ENCODE results near the gene SERGEF.
"Not testable (repeated sequence)": the region's sequence is repeated elsewhere in the genome, so short reads cannot be mapped to it uniquely, and the experiment has no call there.

SERGEF gene

GRCh38 chr11:17873586-17873985 is 139.3 kb downstream of the SERGEF start:
- Histone ChIP-seq H3K79me2 (ENCODE audit: insufficient read depth, low read length) (no peaks in the 10 kb centered on the region), H3K9me2 (replicated peaks; ENCODE audit: insufficient read depth, low read length) (no peaks in the 10 kb centered on the region), H3F3A (ENCODE audit: insufficient read depth) (no peaks in the 10 kb centered on the region), H2AFZ (ENCODE audit: low read depth, low read length, severe bottlenecking) (no peak overlapping the region), H4K20me1 (ENCODE audit: low read depth, low read length) (no peaks in the 10 kb centered on the region), H3K36me3 (ENCODE audit: low read length) (peaks cover 4% of the 10 kb centered on the region; the same call in 1 of the 2 replicates), H3K4me2 (ENCODE audit: low read depth, low read length, poor library complexity, severe bottlenecking) (no peak overlapping the region), H3K9ac (ENCODE audit: low read length) (no peak overlapping the region), H3K9me3 (ENCODE audit: insufficient read depth, low read length) (no peaks in the 10 kb centered on the region), H3K27me3 (ENCODE audit: low read length) (no peaks in the 10 kb centered on the region), H3K27ac (ENCODE audit: low read depth, low read length) (no peak overlapping the region), H3K4me3 (ENCODE audit: insufficient read depth, low read length, poor library complexity, severe bottlenecking) (no peak overlapping the region)
- TF ChIP-seq CTCF (IDR thresholded peaks at IDR 0.05; ENCODE audit: insufficient read depth, low read length, poor library complexity, severe bottlenecking) (no peak), EZH2phosphoT487 (conservative IDR thresholded peaks at IDR 0.05; ENCODE audit: low read length) (no peak)

- not testable (repeated sequence) for H3K9me2 ChIP-seq (replicated peaks; ENCODE audit: insufficient read depth, low read length); H3K79me2 ChIP-seq (ENCODE audit: insufficient read depth, low read length); H2AFZ ChIP-seq (ENCODE audit: low read depth, low read length, severe bottlenecking); H3K4me2 ChIP-seq (ENCODE audit: low read depth, low read length, poor library complexity, severe bottlenecking); H3K27me3 ChIP-seq (ENCODE audit: low read length); H3K4me3 ChIP-seq (ENCODE audit: insufficient read depth, low read length, poor library complexity, severe bottlenecking); H3K36me3 ChIP-seq (ENCODE audit: low read length); H3F3A ChIP-seq (ENCODE audit: insufficient read depth); H3K9ac ChIP-seq (ENCODE audit: low read length); H3K9me3 ChIP-seq (ENCODE audit: insufficient read depth, low read length); H4K20me1 ChIP-seq (ENCODE audit: low read depth, low read length); H3K27ac ChIP-seq (ENCODE audit: low read depth, low read length)
Measured at GRCh38 chr11:17868398-17868797, 144.4 kb downstream of the SERGEF start.

- Histone ChIP-seq H3K79me2 (ENCODE audit: insufficient read depth, low read length) (no peaks in the 10 kb centered on the region), H4K20me1 (ENCODE audit: low read depth, low read length) (no peaks in the 10 kb centered on the region), H2AFZ (ENCODE audit: low read depth, low read length, severe bottlenecking) (no peak overlapping the region), H3K27me3 (ENCODE audit: low read length) (no peaks in the 10 kb centered on the region), H3K36me3 (ENCODE audit: low read length) (peaks cover 4% of the 10 kb centered on the region; the same call in 1 of the 2 replicates), H3F3A (ENCODE audit: insufficient read depth) (no peaks in the 10 kb centered on the region), H3K27ac (ENCODE audit: low read depth, low read length) (no peak overlapping the region), H3K9me2 (replicated peaks; ENCODE audit: insufficient read depth, low read length) (no peaks in the 10 kb centered on the region), H3K9me3 (ENCODE audit: insufficient read depth, low read length) (no peaks in the 10 kb centered on the region), H3K4me3 (ENCODE audit: insufficient read depth, low read length, poor library complexity, severe bottlenecking) (no peak overlapping the region), H3K4me2 (ENCODE audit: low read depth, low read length, poor library complexity, severe bottlenecking) (no peak overlapping the region), H3K9ac (ENCODE audit: low read length) (no peak overlapping the region)
- TF ChIP-seq CTCF (IDR thresholded peaks at IDR 0.05; ENCODE audit: insufficient read depth, low read length, poor library complexity, severe bottlenecking): no peak
- TF ChIP-seq EZH2phosphoT487 (conservative IDR thresholded peaks at IDR 0.05; ENCODE audit: low read length): no peak
Measured at GRCh38 chr11:17867341-17867740, 145.5 kb downstream of the SERGEF start.

- H4K20me1 ChIP-seq (ENCODE audit: low read depth, low read length): no peaks in the 10 kb centered on the region
- no peaks in the 10 kb centered on the region for H3K9me3 ChIP-seq (ENCODE audit: insufficient read depth, low read length)
- no peaks in the 10 kb centered on the region for H3K9me2 ChIP-seq (replicated peaks; ENCODE audit: insufficient read depth, low read length)
- no peak overlapping the region for H3K4me2 ChIP-seq (ENCODE audit: low read depth, low read length, poor library complexity, severe bottlenecking)
- H3F3A ChIP-seq (ENCODE audit: insufficient read depth): no peaks in the 10 kb centered on the region
- H3K27ac ChIP-seq (ENCODE audit: low read depth, low read length): no peak overlapping the region
- no peak overlapping the region for H3K4me3 ChIP-seq (ENCODE audit: insufficient read depth, low read length, poor library complexity, severe bottlenecking)
- no peak overlapping the region for H3K9ac ChIP-seq (ENCODE audit: low read length)
- no peaks in the 10 kb centered on the region for H3K27me3 ChIP-seq (ENCODE audit: low read length)
- H3K36me3 ChIP-seq (ENCODE audit: low read length): no peaks in the 10 kb centered on the region
- no peaks in the 10 kb centered on the region for H3K79me2 ChIP-seq (ENCODE audit: insufficient read depth, low read length)
- H2AFZ ChIP-seq (ENCODE audit: low read depth, low read length, severe bottlenecking): no peak overlapping the region
- no peak for TF ChIP-seq CTCF (IDR thresholded peaks at IDR 0.05; ENCODE audit: insufficient read depth, low read length, poor library complexity, severe bottlenecking)
- no peak for TF ChIP-seq EZH2phosphoT487 (conservative IDR thresholded peaks at IDR 0.05; ENCODE audit: low read length)
Measured at GRCh38 chr11:17865765-17866428, 146.9 kb downstream of the SERGEF start.
